Mucosa of stomach (tissue), 1 donor: ENCODE results near the gene XRCC3.

Experiments used
- H3K27me3 ChIP-seq: one replicate; pipeline ENCODE4 v1.7.0; 2013; ENCODE audit warnings: mild to moderate bottlenecking, low read length; ENCODE audit not compliant: control insufficient read depth, insufficient read depth
- H3K36me3 ChIP-seq: one replicate; pipeline ENCODE4 v1.7.0; 2013; ENCODE audit warnings: low read length; ENCODE audit not compliant: control insufficient read depth, insufficient read depth
- H3K4me1 ChIP-seq: one replicate; pipeline ENCODE4 v1.7.0; 2013; ENCODE audit warnings: mild to moderate bottlenecking, low read length; ENCODE audit not compliant: control insufficient read depth, insufficient read depth
- H3K4me3 ChIP-seq: one replicate; pipeline ENCODE4 v1.7.0; 2013; ENCODE audit warnings: low read length
- H3K9ac ChIP-seq: one replicate; pipeline ENCODE4 v1.7.0; 2013; ENCODE audit warnings: mild to moderate bottlenecking, low read length, moderate library complexity
- H3K9me3 ChIP-seq: one replicate; pipeline ENCODE4 v1.7.0; 2013; ENCODE audit warnings: mild to moderate bottlenecking, low read length, moderate library complexity; ENCODE audit not compliant: control insufficient read depth
- donor health status: Pancreatic carcinoma.

Gene XRCC3

GRCh38 chr14:103715052-103716000, at the start of gene XRCC3, which contains the start of gene ZFYVE21:
TSS of gene XRCC3 (minus strand) at chr14:103715451. CDS start at chr14:103711087, 4,364 bp downstream.
TSS of gene ZFYVE21 (plus strand) at chr14:103715810. CDS start at chr14:103715842, 32 bp downstream.
- peaks cover 45% of the 10 kb centered on the region for H3K4me1 ChIP-seq
- no peaks in the 10 kb centered on the region for H3K27me3 ChIP-seq
- H3K4me3 ChIP-seq, result peak within 1 kb of the TSS; percentile 80
- H3K36me3 ChIP-seq, result no peaks in the 10 kb centered on the region
- H3K9ac ChIP-seq, result peak within 1 kb of the TSS; percentile 70
- H3K9me3 ChIP-seq, result no peaks in the 10 kb centered on the region

GRCh38 chr14:103763730-103764488, 48.7 kb upstream of the XRCC3 start:
- H3K4me1 ChIP-seq, result no peaks in the 10 kb centered on the region
- no peak overlapping the region for H3K9ac ChIP-seq

GRCh38 chr14:103762541-103762940, 47.3 kb upstream of the XRCC3 start:
- no peak overlapping the region for H3K9ac ChIP-seq
- H3K4me3 ChIP-seq, result no peak overlapping the region
- H3K36me3 ChIP-seq, result no peaks in the 10 kb centered on the region
- H3K27me3 ChIP-seq, result no peaks in the 10 kb centered on the region
- H3K9me3 ChIP-seq, result no peaks in the 10 kb centered on the region
- H3K4me1 ChIP-seq, result no peaks in the 10 kb centered on the region

More at GRCh38 chr14:103763730-103764488, 48.7 kb upstream of the XRCC3 start:
- H3K36me3 ChIP-seq, result no peaks in the 10 kb centered on the region
- no peaks in the 10 kb centered on the region for H3K9me3 ChIP-seq
- H3K27me3 ChIP-seq, result no peaks in the 10 kb centered on the region
- no peak overlapping the region for H3K4me3 ChIP-seq

GRCh38 chr14:103762036-103762435, 46.8 kb upstream of the XRCC3 start:
- Histone ChIP-seq H3K4me3 (no peak overlapping the region), H3K9ac (no peak overlapping the region), H3K36me3 (no peaks in the 10 kb centered on the region), H3K4me1 (no peaks in the 10 kb centered on the region), H3K27me3 (no peaks in the 10 kb centered on the region), H3K9me3 (no peaks in the 10 kb centered on the region)

GRCh38 chr14:103758059-103758776, 43.0 kb upstream of the XRCC3 start:
- Histone ChIP-seq H3K27me3 (no peaks in the 10 kb centered on the region), H3K9me3 (no peaks in the 10 kb centered on the region), H3K36me3 (no peaks in the 10 kb centered on the region), H3K9ac (no peak overlapping the region), H3K4me3 (no peak overlapping the region), H3K4me1 (peaks cover 7% of the 10 kb centered on the region)

- H3K4me1 ChIP-seq, result peaks cover 14% of the 10 kb centered on the region
- H3K27me3 ChIP-seq, result no peaks in the 10 kb centered on the region
- no peaks in the 10 kb centered on the region for H3K36me3 ChIP-seq
- H3K4me3 ChIP-seq, result no peak overlapping the region
- no peaks in the 10 kb centered on the region for H3K9me3 ChIP-seq
- H3K9ac ChIP-seq, result no peak overlapping the region
Observed at GRCh38 chr14:103755060-103755459, 39.8 kb upstream of the XRCC3 start.

- H3K9me3 ChIP-seq, result no peaks in the 10 kb centered on the region
- no peaks in the 10 kb centered on the region for H3K36me3 ChIP-seq
- no peaks in the 10 kb centered on the region for H3K27me3 ChIP-seq
- H3K4me3 ChIP-seq, result no peak overlapping the region
- peaks cover 14% of the 10 kb centered on the region for H3K4me1 ChIP-seq
- no peak overlapping the region for H3K9ac ChIP-seq
Observed at GRCh38 chr14:103753774-103754173, 38.5 kb upstream of the XRCC3 start.

- Histone ChIP-seq H3K4me3 (no peak overlapping the region), H3K4me1 (peaks cover 14% of the 10 kb centered on the region), H3K36me3 (no peaks in the 10 kb centered on the region), H3K27me3 (no peaks in the 10 kb centered on the region), H3K9me3 (no peaks in the 10 kb centered on the region), H3K9ac (no peak overlapping the region)
Observed at GRCh38 chr14:103749860-103750259, 34.6 kb upstream of the XRCC3 start.

- no peaks in the 10 kb centered on the region for H3K27me3 ChIP-seq
- H3K4me3 ChIP-seq, result no peak overlapping the region
- H3K9me3 ChIP-seq, result no peaks in the 10 kb centered on the region
- H3K9ac ChIP-seq, result no peak overlapping the region
- H3K4me1 ChIP-seq, result peaks cover 14% of the 10 kb centered on the region
- H3K36me3 ChIP-seq, result no peaks in the 10 kb centered on the region
Observed at GRCh38 chr14:103749452-103749851, 34.2 kb upstream of the XRCC3 start.

- no peaks in the 10 kb centered on the region for H3K9me3 ChIP-seq
- no peaks in the 10 kb centered on the region for H3K27me3 ChIP-seq
- H3K4me3 ChIP-seq, result no peak overlapping the region
- H3K36me3 ChIP-seq, result no peaks in the 10 kb centered on the region
- peaks cover 9% of the 10 kb centered on the region for H3K4me1 ChIP-seq
- no peak overlapping the region for H3K9ac ChIP-seq
Observed at GRCh38 chr14:103748534-103748857, 33.2 kb upstream of the XRCC3 start.

GRCh38 chr14:103746701-103747100, 31.4 kb upstream of the XRCC3 start:
- H3K36me3 ChIP-seq, result no peaks in the 10 kb centered on the region
- H3K4me3 ChIP-seq, result no peak overlapping the region
- H3K9me3 ChIP-seq, result no peaks in the 10 kb centered on the region
- H3K27me3 ChIP-seq, result no peaks in the 10 kb centered on the region
- H3K9ac ChIP-seq, result no peak overlapping the region
- no peaks in the 10 kb centered on the region for H3K4me1 ChIP-seq
